ACHN (cell line): ENCODE data around the gene MAX.
"Not testable (repeated sequence)": the region's sequence is repeated elsewhere in the genome, so short reads cannot be mapped to it uniquely, and the experiment has no call there.

Experiments used
- DNase-seq: peaks from one replicate; pipeline ENCODE4 v3.0.0-alpha.2; 2015
- in situ Hi-C: cut with HindIII; loops from 2 replicates; pipeline ENCODE4 v1.10.0; 2017; ENCODE audit warnings: low sequenced_read_pairs, low pct_ligation_motif_present, low pct_unique_long_range_greater_than_20kb

The MAX gene

DNA sequence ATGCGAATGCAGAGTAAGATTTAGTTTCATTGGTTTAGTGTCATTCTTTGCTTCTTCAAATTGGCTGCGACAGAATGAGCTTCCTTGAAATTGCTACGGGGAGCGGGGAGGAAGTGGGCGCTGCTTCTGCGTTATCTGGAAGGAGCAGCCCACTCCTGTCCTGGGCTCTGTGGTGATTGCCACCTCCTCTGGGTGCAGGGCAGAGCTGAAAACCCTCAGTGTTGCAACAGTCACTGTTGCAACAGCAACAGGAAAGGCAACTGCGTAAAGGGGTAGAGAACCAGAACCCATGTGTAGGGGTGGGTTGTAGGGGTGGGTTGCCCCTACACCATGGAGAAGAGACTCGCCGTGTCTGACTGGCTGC is 57.7 kb downstream of the MAX start:
- DNase-seq = no peak
- in situ Hi-C loops = no loop called here

GRCh38 chr14:65043893-65044595 is 58.3 kb downstream of the MAX start:
- DNase-seq = no peak
- in situ Hi-C loops = no loop called here

DNA sequence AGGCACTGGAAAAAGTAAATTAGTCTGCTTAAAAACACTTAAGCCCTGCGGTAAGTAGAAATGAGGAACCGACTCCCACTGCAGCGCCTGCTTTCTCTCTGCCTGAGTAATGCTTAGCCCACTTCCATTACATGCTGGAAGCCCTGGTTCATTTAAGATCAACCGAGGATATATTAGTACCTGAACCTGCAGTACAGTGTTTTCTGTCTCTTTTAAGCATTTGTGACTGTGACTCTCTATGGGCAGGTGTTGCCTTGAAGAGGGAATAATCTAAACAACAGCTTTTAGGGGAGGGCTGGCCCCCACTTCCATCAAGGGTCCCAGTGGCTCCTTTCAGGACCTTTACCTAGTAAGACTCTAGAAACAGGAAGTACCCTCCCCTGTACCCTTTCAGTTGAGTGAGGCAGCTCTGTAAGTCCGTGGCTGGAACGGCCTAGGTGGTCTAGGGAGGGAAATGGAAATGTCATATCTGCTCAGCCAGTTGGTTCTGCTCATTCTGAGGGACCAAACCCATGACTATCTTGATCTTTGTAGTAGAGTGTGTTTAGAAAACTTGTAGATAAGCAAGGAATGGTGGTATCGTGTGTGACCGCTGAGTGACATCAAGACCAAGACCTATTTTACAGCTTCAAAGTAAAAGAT is 59.5 kb downstream of the MAX start:
- DNase-seq = no peak
- in situ Hi-C loops = no loop called here

DNA sequence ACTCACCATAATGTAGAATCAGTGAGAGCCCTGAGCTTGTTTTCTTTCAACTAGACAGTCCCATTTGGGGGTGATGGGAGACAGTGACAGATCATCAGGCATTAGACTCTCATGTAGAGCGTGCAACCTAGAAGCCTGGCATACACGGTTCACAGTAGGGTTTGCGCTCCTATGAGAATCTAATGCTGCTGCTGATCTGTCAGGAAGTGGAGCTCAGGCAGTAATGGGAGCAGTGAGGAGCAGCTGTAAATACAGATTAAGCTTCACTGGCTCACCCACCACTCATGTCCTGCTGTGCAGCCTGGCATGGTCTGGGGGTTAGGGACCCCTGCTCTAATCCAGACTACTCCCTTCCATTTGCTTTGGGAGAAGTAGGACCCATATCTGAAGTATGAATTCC is 60.0 kb downstream of the MAX start:
- no peak for DNase-seq
- in situ Hi-C loops = no loop called here

DNA sequence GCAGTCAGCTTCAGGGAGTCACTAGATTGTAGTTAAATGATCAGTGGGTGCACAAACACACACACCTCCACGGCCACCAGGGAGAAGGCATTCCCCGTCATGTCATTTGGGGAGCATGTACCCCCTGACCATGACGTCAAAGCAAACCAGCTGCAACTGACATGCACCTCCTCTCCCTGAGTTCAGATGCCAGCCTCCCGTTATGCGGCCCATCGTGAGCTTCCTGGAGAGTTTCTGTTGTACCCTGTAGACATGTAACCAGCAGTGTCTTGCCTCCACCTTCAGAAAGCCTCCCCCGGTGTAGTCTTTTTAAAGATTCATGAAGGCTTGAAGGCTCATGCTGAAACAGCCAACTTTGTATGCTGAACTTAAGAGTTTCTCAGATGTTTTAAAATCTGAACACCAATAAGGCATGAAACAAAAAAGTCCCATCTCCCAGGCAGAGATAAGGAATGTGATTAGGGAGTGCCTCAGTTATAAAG is 60.8 kb downstream of the MAX start:
- in situ Hi-C loops = no loop called here
- no peak for DNase-seq

- DNase-seq = no peak
- in situ Hi-C loops = no loop called here
Measured at GRCh38 chr14:65040666-65041433, 61.5 kb downstream of the MAX start.

- DNase-seq = no peak
- in situ Hi-C loops = no loop called here
Measured at GRCh38 chr14:65038966-65039365, 63.4 kb downstream of the MAX start.

DNA sequence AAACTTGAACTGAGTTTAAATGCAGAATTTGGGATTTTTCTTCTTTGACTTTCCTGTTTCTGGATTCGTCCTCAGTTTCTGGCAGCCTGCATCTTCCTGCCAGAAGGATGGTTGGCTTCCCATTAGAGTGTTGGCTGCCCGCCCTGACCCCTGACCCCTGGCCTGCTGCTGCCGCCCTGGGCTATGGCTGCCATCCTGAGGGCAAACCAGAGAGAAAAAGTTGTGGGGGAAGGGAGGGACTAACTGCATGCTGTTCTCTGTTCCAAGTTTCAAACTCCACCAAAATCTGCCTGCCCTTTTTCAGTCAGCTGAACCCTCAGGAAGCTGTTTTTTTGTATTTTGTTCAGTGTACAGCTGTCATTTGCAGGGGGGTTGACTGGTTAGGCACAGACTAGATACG is 67.3 kb downstream of the MAX start:
- in situ Hi-C loops = no loop called here
- no peak for DNase-seq

DNA sequence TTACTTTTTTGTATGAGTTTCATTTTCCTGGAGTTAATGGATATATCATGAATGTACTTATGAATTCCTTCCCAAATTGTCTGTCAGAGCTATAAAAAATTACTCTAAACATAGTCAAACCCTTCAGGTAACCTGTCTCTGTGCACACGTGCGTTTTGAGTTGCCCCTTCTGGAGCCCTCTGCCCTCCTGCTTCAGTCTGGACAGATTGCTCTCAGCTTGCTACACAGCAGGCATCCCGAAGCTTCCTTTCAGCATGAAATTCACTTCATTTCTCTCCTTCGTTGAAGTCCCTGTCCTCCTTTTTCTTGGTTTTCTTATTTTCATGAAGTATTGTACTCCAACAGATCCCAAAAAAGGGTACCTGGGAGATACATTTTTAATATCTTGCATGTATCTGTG is 68.3 kb downstream of the MAX start:
- no peak for DNase-seq
- in situ Hi-C loops = no loop called here

- DNase-seq = no peak
- in situ Hi-C loops = no loop called here
Measured at GRCh38 chr14:65033181-65033580, 69.1 kb downstream of the MAX start.

- in situ Hi-C loops = no loop called here
- DNase-seq = no peak
Measured at GRCh38 chr14:65032319-65032718, 70.0 kb downstream of the MAX start.

DNA sequence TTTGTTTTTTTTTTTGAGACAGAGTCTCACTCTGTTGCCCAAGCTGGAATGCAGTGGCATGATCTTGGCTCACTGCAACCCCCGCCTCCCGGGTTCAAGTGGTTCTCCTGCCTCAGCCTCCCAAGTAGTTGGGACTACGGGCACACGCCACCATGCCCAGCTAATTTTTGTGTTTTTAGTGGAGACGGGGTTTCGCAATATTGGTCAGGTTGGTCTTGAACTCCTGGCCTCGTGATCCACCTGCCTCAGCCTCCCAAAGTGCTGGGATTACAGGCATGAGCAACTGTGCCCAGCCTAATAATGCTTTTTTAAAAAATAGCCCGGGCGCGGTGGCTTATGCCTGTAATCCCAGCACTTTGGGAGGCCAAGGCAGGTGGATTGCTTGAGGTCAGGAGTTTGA is 71.0 kb downstream of the MAX start:
- DNase-seq = not testable (repeated sequence)

GRCh38 chr14:65028937-65029336 is 73.4 kb downstream of the MAX start:
- in situ Hi-C loops = no loop called here
- no peak for DNase-seq

More for the DNA sequence above, 71.0 kb downstream of the MAX start:
- in situ Hi-C loops = not testable (repeated sequence)

GRCh38 chr14:65027127-65027799 is 75.1 kb downstream of the MAX start:
- in situ Hi-C loops = no loop called here
- DNase-seq = no peak

- in situ Hi-C loops = no loop called here
- no peak for DNase-seq
Measured at GRCh38 chr14:65026526-65026925, 75.8 kb downstream of the MAX start.

DNA sequence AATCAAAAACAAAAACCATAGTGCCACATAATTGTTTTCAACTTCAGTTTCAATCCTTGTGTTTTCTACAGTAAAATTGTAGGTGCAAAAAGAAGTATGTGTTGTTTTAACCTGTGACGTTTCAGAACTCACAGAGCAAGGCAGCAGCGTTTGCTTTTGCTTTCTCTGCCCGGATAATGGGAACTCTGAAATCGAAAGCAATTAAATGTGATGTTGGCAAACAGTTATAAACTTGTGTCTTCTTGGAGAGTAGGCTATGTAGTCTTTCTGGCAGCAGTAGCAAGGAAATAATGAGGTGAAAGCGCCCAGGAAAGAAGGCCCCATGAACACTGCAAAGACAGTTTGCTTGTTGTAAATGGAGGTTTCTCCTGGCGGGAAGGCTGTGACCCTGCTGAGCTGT is 76.5 kb downstream of the MAX start:
- no peak for DNase-seq
- in situ Hi-C loops = no loop called here
